ENCODE measurements around the gene ZNF32.

DNA sequence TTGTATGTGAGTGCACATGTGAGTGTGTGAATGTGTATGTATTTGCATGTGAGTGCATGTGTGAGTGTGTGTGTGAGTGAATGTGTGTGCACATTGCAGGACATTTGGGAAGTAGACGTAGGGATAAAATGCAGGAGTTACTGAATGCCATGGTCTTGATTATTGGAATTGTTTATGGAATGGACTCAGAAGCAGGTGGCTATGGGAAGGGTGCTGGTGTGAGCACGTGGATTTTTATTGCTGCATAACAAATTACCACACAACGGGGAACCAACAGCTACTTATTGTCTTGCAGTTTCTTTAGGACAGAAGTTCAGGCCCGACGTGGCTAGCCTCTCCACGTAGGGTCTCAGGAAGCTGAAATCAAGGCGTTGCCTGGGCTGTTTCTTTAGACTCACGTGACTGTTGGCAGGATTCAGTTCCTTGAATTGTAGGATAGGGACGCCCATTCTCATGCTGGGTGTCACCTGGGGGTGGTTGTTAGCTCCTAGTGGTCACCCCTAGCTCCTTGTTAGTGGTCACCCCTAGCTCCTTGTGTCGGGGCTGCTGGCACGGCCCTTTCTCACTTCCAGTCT is 48.3 kb upstream of the ZNF32 start:
- TF ChIP-seq, protein P1, sequence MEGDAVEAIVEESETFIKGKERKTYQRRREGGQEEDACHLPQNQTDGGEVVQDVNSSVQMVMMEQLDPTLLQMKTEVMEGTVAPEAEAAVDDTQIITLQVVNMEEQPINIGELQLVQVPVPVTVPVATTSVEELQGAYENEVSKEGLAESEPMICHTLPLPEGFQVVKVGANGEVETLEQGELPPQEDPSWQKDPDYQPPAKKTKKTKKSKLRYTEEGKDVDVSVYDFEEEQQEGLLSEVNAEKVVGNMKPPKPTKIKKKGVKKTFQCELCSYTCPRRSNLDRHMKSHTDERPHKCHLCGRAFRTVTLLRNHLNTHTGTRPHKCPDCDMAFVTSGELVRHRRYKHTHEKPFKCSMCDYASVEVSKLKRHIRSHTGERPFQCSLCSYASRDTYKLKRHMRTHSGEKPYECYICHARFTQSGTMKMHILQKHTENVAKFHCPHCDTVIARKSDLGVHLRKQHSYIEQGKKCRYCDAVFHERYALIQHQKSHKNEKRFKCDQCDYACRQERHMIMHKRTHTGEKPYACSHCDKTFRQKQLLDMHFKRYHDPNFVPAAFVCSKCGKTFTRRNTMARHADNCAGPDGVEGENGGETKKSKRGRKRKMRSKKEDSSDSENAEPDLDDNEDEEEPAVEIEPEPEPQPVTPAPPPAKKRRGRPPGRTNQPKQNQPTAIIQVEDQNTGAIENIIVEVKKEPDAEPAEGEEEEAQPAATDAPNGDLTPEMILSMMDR (IDR thresholded peaks at IDR 0.05; ENCODE audit: extremely low read depth in 1 of 2, insufficient read depth in 1 of 2, low read depth in 1 of 2, low read length in 2 of 2) = no peak
- TF ChIP-seq POLR2A (IDR thresholded peaks at IDR 0.05; ENCODE audit: low read depth, low read length) = no peak
- no peak for TF ChIP-seq POLR2AphosphoS5 (IDR thresholded peaks at IDR 0.05; ENCODE audit: insufficient read depth, low read depth, low read length)
- TF ChIP-seq GATA2 (IDR thresholded peaks at IDR 0.05; ENCODE audit: insufficient read depth, insufficient read length, low read depth, low read length) = no peak
- no peak for TF ChIP-seq JUN (IDR thresholded peaks at IDR 0.05; ENCODE audit: borderline replicate concordance, insufficient read depth, insufficient read length, low read depth)
- TF ChIP-seq, protein P2, sequence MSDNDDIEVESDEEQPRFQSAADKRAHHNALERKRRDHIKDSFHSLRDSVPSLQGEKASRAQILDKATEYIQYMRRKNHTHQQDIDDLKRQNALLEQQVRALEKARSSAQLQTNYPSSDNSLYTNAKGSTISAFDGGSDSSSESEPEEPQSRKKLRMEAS (IDR thresholded peaks at IDR 0.05; ENCODE audit: insufficient read depth, insufficient read length) = no peak
- TF ChIP-seq EZH2 (IDR thresholded peaks at IDR 0.05; ENCODE audit: borderline replicate concordance, low read depth, low read length, severe bottlenecking) = no peak
- TF ChIP-seq MYC (IDR thresholded peaks at IDR 0.05; ENCODE audit: low read depth, low read length) = no peak
- no peak for TF ChIP-seq FOS (IDR thresholded peaks at IDR 0.05; ENCODE audit: borderline replicate concordance, insufficient read depth, low read length)
